DMS53 treated with DMSO at 0.1 percent for 48 hours (cell line): ENCODE data around the gene C2orf68.
A peak's percentile ranks its signal among the peaks of the same experiment; 100 is the strongest.
"Not testable (repeated sequence)": the region's sequence is repeated elsewhere in the genome, so short reads cannot be mapped to it uniquely, and the experiment has no call there.

Experiments
- DNase-seq: peaks from one replicate; lab custom pipeline; 2025; ENCODE audit not compliant: unreplicated experiment; lab: John Stamatoyannopoulos, UW

C2orf68 gene

GRCh38 chr2:85631316-85631715, 19.4 kb upstream of the C2orf68 start:
- DNase-seq: no peak

- no peak for DNase-seq
Observed at GRCh38 chr2:85628658-85629057, 16.8 kb upstream of the C2orf68 start.

DNA sequence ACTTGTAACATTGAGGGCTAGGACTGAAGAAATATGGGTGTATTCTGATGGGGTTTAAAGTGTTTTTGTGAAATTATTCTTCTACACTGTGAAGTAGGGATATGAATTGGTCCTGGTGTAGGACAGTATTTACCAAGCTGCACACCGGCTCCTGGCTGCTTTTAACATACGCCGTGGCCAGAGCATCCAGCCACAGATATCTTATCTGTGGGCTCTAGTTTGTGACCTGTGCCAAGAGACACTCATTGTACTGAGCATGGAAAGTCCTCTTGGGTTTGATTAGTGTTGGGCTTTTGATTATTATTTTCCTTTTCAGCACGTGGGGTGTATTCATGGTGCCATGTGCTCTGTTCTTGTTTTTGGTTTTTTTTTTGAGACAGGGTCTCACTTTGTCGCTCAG, 12.1 kb upstream of the C2orf68 start:
- DNase-seq: no peak

- DNase-seq: no peak
Observed at GRCh38 chr2:85621338-85621737, 9.5 kb upstream of the C2orf68 start.

GRCh38 chr2:85619617-85620016, 7.8 kb upstream of the C2orf68 start:
- DNase-seq: no peak

DNA sequence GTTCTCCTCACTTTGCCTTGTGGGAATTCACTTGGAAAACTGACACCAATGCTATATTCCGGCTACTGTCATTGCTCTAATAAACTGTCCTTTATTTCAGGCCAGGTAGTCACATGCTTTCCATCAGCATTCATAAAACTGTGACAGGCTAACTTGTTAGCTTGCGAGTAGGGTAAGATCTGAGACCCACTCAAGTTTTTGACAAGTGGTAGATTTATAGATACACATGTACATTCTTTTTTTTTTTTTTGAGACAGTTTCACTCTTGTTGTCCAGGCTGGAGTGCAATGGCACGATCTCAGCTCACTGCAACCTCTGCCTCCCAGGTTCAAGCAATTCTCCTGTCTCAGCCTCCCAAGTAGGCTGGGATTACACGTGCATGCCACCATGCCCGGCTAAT, 5.9 kb upstream of the C2orf68 start:
- DNase-seq: not testable (repeated sequence)

DNA sequence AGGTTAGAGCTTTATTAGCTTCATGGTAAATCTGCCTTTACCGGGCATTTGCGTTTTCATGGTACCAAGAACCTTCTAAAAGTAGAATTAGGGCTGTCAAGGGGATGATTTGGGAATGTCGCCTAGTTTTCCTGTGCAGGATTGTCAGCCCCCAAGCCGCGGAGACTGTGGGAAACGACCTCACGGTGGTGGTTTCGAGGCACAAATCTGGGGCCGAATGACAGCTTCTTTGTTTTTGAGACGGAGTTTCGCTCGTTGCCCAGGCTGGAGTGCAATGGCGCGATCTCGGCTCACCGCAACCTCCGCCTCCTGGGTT, 3.5 kb upstream of the C2orf68 start:
- no peak for DNase-seq

GRCh38 chr2:85614757-85615156, 2.9 kb upstream of the C2orf68 start:
- not testable (repeated sequence) for DNase-seq

- no peak for DNase-seq
Observed at GRCh38 chr2:85613717-85614515, 2.0 kb upstream of the C2orf68 start.

DNA sequence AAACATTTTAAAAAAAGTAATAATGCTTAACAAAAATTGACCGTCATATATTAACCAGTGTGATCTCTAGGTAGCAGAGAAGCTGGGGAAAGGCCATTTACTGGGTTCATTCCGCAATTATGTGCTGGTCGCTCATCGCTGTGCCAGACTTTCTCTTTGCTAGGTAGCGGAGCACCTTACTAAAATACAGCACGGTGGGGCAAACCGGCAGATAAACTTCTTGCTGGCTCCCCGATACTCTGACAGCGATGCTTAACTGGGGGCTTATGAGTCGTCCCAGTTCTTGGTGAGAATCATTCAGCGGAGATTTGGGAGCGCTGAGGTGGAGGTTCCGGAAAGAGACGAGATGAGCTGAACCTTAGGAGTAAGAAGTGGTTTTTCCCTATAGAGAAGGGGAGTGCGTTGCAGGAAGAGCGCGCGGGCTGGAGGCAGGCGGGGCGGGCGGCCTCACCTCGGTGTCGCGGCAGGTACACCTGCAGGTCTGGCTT, 605 bp downstream of the C2orf68 start:
- DNase-seq: peak; percentile 47

GRCh38 chr2:85607268-85608215, 4.3 kb downstream of the C2orf68 start:
- no peak for DNase-seq

- no peak for DNase-seq
Observed at GRCh38 chr2:85606116-85606455, 5.8 kb downstream of the C2orf68 start.

- no peak for DNase-seq
Observed at GRCh38 chr2:85605406-85606115, 6.3 kb downstream of the C2orf68 start.

DNA sequence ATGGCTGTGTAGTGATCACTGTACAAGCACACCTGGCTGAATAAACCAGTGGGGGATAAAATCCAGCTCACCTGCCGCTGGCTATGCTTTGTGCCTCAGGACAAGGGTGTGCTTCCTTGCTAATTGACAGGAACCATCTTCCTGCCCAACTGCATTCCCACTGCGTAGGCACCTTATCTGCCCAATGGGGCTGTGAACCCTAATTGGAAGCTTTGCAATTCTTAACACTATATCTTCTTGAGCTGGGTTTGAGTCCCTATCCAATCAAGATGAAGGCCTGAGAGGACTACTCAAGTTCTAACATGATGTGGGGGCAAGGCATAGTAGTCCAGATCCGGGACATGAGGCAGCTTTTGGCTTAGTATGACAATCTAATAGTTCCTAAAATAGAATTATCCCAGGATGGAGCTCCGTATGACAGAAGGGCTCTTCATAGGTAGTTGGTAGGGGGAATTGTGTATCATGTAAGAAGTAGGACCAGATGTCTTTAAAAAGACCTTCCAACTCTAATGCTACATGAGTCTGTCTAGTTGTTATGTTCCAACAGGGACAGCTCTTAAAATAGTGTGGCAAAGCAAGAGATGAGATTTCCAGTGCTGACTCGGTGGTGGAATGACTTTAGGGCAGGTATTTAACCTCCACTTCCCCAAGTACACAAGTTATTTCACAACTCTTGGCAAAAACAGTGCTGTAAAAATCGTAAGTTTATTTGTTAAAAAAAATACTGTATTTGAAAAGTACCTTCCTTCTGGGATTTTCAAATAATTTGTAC, 7.1 kb downstream of the C2orf68 start:
- no peak for DNase-seq

DNA sequence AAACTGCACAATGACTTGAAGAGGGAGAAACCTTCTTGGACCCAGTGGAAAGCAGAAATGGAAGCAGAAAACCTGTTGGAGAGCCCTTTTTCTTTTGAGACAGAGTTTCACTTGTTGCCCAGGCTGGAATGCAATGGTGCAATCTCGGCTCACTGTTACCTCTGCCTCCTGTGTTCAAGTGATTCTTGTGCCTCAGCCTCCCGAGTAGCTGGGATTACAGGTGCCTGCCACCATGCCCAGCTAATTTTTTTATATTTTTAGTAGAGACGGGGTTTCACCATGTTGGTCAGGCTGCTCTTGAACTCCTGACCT, 7.8 kb downstream of the C2orf68 start:
- not testable (repeated sequence) for DNase-seq

- peak; percentile 88 for DNase-seq
Observed at GRCh38 chr2:85602476-85603234, 9.2 kb downstream of the C2orf68 start, which contains the start of gene TMEM150A. TMEM150A (minus strand) TSS chr2:85602698; CDS start chr2:85601948, 750 bp downstream.

DNA sequence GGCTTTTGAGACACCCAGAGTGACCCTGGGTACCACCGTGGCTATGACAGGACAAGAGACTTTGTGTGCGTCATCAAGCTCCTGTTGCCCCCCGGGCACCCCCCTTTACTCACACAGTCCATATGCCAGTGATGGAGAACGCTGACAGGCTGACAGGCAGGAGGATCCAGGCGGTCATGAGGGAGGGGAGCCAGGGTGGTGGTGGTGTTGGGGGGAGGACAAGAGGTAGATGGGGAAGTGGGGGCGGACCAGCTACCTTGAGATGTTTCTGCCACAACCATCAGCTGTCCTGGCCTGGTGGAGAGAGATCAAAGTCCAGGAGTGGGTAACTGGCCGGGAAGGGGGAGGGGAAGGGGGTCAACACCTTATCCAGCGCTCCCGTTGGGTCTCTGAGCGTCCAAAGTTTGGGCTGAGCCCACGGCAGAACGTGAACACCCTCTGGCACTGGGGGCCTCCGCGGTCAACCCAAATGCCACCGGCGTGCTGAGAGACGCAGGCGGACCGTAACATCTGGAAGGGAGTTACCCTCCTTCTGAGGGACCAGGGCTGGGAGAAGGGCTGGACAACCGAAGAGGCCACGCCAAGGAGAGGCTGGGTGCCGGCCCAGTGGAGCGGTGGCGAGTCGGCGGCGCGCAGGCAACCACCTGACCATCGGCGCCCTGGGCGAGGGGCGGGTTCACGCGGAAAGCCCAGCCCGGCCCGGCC, 9.9 kb downstream of the C2orf68 start:
- no peak for DNase-seq

- DNase-seq: no peak
Observed at GRCh38 chr2:85600951-85601770, 10.7 kb downstream of the C2orf68 start.

GRCh38 chr2:85600235-85600575, 11.7 kb downstream of the C2orf68 start:
- no peak for DNase-seq
